GM19043 (cell line): ENCODE results near the gene SRSF6.
A peak's percentile ranks its signal among the peaks of the same experiment; 100 is the strongest.
"Not testable (repeated sequence)": the region's sequence is repeated elsewhere in the genome, so short reads cannot be mapped to it uniquely, and the experiment has no call there.

Source experiments
- ATAC-seq: cut with Tn5 transposase; IDR thresholded peaks from one replicate; pipeline ENCODE4 v1.9.1; 2021; ENCODE audit warnings: low read depth; ENCODE audit not compliant: unreplicated experiment

The SRSF6 gene

DNA sequence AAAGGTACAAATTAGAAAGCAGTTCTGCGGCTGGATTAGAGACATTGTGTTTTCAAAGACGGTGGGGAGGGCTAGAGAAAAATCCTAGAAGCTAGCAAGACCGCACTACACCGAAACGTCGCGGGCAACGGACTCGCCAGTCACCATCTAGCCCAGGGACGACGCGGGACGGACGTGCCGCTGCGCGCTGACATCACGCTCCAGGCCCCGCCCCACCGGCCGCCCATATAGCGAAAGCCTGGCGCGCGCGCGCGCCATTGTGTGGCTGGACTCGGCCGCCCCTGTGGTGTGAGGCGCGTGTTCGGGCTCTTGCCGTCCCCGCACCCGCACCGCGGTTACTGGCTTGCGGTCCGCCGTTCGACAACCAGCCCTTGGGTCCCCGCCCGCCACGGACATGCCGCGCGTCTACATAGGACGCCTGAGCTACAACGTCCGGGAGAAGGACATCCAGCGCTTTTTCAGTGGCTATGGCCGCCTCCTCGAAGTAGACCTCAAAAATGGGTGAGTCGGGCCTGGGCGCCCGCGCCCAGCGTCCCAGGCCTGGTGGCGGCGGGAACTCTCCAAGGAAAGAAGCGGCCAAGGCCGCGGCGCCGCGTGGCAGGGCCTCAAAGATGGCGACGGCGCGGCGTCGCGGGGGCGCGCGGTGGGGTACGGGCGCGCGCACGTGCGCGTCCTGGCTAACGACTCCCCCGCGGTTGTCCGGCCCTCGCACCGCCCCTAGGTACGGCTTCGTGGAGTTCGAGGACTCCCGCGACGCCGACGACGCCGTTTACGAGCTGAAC, at the start of gene SRSF6:
TSS of gene SRSF6 (plus strand) at position 257 of the 782 bp plus-strand sequence. CDS start at position 395, 138 bp downstream.
- peak; percentile 81 for ATAC-seq

DNA sequence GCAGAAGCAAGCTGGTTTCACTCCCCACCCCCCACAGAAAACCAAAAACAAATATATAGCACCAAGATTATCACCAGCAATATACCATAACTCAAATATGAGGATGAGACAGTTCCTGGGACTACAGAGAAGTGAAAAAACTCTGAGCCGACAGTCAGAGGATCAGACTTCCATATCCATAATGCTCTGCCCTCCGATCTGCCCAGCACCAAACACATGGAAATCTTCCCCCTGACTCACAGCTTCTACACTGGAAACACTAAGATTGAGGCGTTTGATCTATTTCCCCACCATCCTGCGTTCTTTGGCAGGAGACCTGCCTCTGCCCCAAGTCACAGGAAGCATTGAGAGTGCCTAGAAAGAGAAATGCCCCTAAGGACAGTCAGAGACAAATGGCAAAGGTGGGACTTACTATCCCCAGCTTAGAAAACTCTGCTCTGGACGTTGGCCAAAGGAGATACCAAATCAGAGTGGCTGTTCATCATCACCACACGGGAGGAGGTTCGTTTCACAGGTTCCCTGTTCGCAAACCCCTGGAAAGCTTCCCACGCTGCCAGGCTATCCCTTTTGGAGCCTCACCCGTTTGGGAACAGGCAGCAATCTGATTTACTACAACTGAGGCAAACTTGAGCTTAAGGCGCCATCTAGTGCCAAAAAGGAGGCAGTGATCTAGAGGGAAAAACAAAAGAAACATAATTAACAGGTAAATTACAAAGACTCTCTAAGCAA, 48.7 kb upstream of the SRSF6 start:
- ATAC-seq = no peak

DNA sequence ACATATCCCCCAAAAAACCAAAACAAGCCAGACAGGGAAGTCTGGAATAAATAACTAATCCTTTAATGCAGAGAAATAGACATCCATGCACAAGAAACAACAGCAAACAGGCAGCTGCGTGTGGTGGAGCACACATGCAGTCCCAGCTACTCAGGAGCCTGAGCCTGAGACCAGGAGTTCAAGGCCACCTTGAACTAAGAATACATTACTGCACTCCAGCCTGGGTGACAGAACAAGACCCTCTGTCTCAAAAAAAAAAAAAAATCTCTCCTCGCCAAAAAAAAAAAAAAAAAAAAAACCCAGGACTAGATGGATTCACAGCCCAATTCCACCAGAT, 48.2 kb upstream of the SRSF6 start:
- no peak for ATAC-seq

DNA sequence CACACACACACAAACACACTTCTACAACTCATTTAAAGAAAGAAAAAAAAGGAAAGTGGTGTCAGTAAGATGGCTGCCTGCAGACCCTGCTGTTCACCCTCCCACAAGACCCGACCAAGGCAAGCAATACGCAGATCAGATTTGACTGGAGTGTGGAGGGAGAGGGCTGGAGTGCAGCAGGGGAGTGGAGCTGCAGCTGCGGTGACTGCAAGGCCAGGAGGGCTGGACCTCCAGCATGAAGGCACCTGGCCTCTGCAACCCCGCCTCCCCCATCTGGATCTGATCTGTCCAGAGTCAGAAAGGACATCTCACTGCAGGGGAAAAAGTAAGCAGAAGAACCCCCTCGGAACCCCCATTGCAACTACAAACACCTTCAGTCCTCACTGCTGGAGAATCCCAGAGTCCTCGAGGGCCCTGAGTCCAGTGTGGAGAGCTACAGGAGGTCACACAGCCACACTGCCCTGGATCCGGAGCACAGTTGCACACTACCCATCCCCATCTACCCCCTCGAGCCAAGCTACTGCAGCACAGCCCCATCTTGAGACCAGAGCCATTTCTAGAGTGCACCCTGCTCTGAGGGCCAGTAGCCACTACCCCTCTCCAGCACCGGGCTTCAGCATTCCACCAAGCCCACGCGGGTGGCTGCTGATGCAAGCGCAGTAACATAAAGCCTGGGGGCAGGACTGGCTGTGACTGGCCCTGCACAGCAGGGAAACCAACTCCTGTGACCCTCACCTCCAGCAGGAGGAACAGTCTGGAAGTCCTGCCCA, 41.9 kb upstream of the SRSF6 start:
- ATAC-seq = no peak

DNA sequence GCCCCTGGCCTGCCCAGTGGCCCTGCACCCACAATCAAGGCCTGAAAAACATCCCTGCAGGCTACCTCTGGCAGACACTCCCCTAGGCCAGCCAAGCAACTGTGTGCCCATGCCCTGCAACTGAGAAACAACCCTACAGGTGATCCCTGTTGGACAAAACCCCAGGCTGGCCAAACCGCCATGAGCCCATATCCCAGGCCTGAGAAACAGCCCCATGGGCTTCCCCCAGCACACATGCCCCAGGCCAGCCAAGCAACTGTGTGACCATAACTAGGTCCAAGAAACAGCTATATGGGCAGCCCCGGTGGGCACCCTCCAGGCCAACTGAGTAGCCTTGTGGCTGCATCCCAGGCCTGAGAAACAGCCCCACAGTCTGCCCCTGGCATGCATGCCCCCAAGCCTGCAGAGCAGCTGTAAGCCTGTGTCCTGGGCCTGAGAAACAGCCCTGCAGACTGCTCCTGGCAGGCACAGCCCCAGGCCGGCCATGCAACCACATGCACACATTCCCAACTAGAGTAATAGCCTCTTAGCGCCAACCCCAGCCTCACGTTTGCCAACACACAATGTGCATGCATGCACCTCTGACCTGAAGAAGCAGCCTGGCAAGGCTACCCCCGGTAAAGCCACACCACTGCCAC, 41.0 kb upstream of the SRSF6 start:
- no peak for ATAC-seq

DNA sequence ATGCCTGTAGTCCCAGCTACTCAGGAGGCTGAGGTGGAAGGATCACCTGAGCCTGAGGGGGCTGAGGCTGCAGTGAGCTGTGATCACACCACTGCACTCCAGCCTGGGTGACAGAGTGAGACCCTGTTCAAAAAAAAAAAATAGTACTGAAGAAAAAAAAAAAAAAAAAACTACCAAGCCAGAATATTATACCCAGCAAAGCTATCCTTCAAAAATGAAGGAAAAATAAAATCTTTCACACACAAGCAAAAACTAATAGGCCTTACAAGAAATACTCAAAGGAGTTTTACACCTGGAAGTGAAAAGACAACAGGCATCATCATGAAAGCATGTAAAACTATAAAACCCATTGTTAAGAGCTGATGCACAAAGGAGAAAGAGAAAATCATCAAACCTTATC, 37.5 kb upstream of the SRSF6 start:
- no peak for ATAC-seq

DNA sequence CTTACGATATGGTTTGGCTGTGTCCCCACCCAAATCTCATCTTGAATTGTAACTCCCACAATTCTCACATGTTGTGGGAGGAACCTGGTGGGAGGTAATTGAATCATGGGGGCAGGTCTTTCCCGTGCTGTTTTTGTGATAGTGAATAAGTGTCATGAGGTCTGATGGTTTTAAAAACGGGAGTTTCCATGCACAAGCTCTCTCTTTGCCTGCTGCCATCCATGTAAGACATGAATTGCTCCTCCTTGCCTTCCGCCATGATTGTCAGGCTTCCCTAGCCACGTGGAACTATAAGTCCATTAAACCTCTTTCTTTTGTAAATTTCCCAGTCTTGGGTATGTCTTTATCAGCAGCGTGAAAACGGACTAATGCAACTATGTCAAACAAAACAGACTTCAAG, 36.8 kb upstream of the SRSF6 start:
- not testable (repeated sequence) for ATAC-seq

DNA sequence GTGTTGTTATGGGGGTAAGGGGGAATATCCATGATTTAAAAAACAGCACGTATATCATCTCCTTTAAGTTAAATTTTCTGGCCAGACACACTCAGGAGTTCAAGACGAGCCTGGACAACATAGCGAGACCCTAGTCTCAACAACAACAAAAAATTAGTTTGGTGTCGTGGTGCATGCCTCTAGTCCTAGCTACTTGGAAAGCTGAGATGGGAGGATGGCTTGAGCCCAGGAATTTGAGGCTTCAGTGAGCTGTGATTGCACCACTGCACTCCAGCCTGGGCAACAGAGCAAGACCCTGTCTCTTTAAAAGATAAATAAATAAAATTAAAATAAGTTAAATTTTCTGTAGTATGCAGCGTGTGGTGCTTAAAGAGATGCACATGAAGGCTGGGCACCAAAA, 31.5 kb upstream of the SRSF6 start:
- ATAC-seq = no peak

DNA sequence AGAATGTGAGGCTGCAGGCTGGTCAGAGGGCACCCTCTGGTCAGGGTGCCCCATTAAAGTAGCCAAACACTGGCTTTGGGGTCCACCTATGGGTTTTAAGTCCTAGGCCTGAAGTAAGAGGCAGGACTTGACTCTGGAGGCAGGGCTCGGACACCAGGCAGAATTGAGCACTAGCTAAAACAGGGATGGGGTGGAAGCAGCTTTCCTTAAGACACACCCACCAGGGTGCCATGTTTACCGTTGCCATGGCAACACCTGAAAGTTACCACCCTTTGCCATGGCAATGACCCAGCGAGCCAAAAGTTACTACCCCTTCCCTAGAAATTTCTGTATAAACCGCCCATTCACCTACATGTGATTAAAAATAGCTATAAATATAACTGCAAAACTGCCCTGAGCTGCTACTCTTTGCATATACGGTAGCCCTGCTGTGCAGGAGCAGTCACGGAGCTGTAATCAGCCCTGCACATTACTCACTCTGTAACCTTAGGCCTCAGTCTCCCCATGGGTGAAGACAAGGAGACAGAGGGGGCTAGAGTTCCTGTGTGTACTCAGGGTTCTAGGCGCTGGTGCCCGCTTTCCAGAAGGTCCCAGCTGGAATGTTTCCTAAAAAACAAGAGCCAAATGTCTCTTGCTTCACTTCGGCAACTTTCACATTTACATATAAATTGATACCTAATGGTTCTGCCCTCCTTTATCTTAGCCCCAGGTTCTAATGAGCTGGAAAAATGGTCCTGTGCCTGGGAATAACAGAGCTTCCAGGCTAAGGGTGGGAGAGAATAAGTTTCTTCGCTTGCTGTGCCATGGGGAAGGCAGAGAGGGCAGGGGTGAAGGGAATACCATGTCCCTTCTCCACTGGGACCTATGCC, 27.2 kb upstream of the SRSF6 start:
- ATAC-seq = no peak

DNA sequence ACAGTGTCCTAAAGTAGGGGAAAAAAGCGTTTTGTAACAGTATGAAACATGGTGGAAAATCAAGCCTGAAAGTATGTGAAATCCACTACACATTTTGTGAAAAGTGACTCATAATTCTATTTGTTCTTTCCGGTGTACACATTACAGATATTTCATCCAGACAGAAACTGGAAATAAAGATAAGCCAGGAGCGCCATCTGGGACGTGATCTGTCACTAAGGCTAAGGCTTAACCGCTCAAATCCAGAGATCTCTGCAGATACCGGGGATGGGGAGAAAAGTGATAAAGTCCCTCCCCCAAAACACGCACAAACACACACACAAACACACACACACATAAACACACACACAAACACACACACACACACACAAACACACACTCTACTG, 26.6 kb upstream of the SRSF6 start:
- no peak for ATAC-seq

DNA sequence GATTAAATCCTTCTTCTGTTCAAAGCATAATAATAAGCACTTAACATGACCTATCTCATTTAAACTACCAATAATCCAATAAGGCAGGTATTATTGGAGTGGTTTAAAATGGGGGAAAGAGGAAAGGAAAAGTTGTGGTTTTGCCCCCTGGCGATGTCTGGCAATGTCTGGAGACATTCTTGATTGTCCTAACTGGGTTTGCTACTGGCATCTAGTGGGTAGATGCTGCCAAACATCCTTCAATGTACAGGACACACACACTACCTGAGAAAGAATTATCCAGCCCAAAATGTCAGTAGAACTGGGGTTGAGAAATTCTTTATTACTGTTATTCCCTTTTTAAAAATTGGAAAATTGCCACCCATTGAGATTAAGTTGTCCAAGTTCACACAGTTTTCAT, 25.2 kb upstream of the SRSF6 start:
- no peak for ATAC-seq

DNA sequence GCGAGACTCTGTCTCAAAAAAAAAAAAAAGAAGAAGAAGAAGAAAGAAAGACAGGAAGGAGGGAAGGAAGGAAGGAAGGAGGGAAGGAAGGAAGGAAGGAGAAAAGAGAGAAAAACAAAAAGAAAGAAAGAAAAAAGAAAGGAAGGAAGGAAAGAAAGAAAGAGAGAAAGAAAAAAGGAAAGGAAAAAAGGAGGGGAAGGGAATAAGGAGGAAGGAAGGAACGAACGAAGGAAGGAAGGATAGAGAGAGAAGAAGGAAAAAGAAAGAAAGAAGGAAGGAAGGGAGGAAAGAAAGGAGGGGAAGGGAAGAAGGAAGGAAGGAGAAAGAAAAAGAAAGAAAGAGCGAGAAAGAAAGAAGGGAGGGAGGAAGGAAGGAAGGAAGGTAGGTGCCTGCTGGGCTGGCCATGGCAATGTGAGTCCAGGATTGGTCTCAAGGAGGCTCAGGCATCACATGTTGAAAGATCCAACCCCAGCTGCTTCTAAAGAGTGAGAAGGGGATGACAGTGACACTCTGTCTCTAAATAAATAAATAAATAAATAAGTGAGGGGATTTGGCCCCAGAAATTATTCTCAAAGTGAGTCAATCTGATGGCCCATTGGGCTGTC, 24.3 kb upstream of the SRSF6 start:
- ATAC-seq = no peak

DNA sequence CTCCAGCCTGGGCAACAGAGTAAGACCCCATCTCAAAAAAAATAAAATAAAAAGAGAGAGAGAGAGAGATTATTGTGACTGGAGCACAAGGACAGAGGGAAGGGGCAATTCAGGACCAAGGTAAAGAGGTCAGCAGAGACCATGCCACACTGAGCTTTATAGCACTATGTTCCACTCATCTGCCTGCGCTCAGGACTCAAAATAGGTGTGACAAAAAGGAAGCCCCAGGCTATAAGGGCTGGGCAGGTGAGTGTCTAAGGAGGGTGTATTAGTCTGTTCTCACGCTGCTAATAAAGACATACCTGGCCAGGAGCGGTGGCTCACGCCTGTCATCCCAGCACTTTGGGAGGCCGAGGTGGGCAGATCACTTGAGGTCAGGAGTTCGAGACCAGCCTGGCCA, 23.1 kb upstream of the SRSF6 start:
- ATAC-seq = no peak

DNA sequence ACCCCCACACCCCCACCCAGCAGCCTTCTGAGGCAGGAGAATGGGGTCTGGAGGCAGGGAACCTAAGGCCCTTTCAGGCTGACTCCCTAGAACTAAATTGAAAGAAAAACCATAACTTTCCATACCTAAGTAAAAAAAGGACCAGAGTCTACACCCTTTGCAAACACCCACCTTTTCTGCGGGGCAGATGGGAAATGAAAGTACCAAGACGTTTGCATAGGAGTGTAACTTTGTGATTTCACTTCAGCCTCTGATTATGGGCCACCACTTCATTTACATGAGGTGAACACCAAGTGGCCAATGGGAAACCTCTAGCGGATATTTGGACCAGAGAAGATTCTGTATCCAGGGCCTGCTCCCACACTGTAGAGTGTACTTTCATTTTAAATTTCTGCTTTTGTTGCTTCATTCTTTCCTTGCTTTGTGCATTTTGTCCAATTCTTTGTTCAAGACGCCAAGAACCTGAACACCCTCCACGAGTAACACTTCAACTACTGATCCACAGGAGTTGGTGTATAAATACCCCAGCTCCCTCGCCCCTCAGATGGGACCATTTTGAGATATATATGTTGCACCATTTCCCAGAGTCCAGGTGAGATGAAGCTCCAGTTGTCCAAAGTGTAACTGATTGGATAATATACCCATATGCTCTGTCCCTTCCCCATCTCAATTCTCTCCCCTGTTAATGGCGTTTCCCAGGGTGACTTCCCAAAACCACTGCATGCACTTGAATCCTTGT, 18.9 kb upstream of the SRSF6 start:
- peak; percentile 86 for ATAC-seq

DNA sequence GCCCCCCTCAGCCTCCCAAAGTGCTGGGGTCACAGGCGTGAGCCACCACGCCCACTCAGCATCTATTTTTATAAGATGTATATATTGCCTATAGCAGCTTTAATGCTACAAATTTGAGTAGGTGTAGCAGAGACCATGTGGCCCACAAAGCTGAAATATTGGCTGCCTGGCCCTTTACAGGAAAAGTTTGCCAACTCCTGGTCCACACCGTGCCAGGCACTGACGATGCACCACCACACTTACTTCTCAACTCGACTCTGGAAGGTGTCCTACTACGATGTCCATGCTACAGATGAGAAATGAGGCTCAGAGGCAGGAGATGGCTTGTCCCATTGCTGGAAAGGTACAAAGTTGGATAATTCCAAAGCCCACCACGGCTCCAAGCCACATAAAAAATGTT, 17.2 kb upstream of the SRSF6 start:
- no peak for ATAC-seq

DNA sequence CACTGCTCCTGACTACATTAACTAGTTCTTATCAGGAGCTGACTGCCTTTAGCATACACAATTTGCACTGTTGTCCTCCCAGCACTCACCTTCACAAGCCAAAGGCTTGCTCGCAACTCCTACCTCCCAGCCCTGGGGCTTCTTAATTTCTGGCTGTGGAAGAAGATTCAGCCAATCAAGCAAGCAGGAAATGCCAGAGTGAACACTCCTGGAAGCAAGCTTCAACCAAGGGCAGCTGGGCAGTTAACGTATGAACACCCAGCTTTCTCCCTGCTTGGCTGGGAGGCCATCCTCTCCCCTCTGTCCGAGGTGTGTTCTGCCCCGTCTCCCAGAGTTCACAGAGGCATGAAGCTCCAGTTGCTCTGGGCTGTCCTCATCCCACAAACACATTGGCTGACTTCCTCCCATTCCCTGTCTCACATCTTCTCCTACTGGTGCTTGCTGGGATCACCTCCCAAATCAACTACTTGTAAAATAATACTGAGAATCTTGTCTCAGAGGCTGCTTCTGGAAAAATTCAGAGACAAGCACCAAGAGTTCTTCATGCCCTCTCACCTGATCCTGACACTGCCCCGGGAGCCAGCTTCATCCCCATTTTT, 15.3 kb upstream of the SRSF6 start:
- no peak for ATAC-seq

DNA sequence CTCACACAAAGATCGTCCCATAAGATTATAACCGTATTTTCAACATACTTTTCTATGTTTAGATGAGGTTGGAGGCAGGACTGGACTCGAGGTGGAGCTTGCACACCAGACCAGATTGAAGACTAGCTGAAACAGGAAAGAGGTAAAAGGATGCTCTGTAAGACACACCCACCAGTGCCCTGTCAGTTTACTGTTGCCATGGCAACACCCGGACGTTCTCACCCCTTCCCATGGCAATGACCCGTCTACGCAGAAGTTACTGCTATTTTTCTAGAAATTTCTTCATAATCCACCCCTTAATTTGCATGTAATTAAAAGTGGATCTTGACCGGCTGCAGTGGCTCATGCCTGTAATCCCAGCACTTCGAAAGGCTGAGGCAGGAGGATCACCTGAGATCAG, 13.6 kb upstream of the SRSF6 start:
- no peak for ATAC-seq

DNA sequence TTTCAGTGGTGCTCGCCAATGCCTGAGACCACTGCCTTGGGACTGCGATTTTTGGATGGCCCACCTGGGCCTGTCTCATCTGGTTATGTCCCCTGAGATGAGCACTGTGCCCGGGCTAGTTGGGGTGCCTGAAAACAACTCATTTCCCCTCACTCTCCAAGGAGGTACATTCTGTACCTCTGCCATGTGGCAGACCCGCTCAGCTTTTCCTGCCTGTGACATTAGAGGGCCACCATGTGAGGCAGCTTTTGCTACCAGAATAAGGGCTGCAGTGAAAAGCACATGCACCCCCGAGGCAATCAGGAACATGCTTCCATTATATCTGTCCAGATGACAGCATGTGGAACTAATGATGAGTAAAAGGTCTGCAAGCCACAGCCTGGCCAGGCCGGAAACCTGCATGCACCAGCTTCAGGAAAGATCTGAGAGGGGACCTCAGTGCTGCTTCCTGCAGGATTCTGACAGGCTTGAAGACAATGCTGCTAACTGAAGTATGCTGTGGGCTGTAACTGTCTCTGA, 11.3 kb upstream of the SRSF6 start:
- ATAC-seq = no peak

DNA sequence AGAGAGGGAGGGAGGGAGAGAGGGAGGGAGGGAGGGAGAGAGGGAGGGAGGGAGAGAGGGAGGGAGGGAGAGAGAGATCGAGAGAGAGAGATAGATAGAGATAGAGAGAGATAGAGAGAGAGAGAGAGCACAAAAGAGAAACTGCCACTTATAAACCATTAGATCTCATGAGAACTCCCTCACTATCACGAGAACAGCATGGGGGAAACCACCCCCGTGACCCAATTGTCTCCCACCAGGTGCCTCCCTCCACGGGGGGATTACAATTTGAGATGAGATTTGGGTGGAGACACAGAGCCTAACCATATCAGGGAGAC, 9.3 kb upstream of the SRSF6 start:
- not testable (repeated sequence) for ATAC-seq
